HL-60/S4 treated with retinoic acid at 250 ng/mL for 4 days and 3 days (cell line): ENCODE measurements around the gene APRT.
"Not testable (repeated sequence)": the region's sequence is repeated elsewhere in the genome, so short reads cannot be mapped to it uniquely, and the experiment has no call there.

Experiments used
- in situ Hi-C: fragments of 300-500 bp; cut with MboI; formaldehyde crosslinking; loops from 2 replicates; pipeline ENCODE4 v1.7.0; 2022; ENCODE audit warnings: low sequenced_read_pairs

The APRT gene

GRCh38 chr16:88823646-88824045 lies 11.9 kb upstream of the APRT start:
- in situ Hi-C loops: not testable (repeated sequence)

DNA sequence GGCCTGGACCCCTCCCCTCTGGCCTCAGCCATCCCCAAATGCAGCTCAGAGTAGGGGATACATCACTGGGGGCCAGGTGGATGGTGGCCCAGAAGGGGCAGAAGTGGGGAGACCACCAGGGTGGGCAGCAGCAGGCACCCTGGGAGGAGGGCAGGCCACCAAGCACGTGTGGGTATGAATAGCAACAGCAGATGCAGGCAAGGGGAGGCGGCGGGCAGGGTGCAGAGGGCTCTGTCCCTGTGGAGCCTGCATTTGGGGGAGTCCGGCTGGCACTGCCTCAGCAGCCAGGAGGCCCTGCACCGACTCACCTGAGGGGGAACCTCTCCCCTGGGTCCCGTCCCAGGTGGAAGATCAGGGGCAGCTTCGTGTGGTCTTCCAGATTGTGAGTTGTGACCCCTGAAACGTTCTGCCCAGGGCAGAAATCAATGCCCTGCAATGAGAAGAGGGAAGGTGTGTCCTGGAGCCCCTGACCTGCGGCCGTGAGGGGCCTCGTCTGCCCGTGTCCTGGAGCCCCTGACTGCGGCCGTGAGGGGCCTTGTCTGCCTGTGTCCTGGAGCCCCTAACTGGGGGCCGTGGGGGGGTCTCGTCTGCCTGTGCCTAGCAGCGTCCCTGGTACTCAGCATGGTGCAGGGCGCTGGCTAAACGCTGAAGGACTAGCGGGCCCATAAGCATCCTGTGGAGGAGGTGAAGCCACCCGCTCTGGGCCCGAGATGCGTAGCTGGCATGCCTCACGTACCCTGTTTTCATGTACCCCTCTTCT lies 10.7 kb upstream of the APRT start:
- in situ Hi-C loops: no loop called here

DNA sequence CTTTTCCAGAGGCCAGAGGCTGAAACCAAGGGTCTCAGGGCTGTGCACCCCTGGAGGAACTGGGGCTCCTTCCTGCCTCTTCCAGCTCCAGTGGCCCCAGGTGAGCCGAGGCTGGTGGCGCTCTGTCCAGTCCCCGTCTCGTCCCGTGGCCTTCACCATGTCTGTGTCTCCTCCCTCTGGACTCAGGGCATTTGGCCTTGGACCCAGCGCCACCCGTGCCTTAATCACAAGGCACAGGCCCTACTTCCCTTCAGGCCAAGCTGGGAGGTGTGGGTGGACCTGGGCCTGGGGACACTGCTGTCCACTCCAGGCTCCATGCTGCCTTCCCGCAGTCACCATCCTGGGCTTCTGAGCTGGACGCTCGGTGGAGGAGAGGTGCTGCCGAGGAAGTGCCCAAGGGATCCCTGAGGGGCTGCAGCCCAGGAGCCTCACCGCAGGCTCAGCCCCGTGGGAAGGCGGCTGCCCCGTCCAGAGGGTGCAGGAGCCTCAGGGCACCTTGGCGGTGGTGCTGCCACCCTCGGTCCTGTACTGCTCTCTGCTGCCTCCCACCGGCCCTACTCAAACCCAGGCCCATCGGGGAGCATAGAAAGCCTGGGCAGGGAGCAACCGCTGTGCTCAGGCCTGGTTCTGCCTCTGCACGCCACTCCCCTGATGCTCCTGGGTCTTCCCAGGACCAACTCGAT lies 9.6 kb upstream of the APRT start:
- in situ Hi-C loops: no loop called here

- in situ Hi-C loops: no loop called here
Measured at GRCh38 chr16:88820385-88821025, 8.8 kb upstream of the APRT start.

DNA sequence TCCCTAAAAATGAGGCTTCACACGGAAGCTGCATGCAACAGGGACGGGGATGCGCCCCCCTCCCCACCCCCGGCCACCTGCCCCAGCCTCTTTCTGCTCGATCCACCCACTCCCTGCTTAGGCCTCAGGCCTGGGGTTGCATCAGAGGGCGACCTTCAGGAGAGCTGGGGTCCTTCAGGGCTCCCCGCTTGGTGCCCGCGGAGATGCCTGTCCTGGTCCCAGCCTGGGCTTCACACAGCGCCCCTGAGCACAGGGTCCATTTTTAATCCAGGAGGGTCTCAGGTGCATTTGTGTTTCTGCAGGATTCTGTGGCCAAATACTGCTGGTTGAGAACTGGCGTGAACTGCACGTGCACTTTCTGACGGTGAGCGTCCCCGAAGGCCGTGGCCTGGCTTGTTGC lies 7.4 kb upstream of the APRT start:
- in situ Hi-C loops: no loop called here

DNA sequence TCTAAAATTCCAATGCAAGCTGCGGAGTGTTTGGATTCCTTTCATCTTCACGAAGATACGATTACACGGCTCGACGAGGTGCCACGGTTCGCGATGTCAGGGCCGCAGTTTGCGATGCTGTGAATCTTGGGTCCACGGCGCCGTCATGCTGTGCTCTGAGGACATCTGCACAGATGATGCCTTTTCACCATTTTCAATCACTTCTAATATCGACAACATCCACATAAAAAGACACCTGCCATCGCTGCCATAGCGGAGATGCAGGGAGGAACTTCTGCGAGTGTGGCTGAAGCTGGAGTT lies 6.8 kb upstream of the APRT start:
- in situ Hi-C loops: no loop called here

GRCh38 chr16:88817785-88818574 lies 6.3 kb upstream of the APRT start:
- in situ Hi-C loops: no loop called here

DNA sequence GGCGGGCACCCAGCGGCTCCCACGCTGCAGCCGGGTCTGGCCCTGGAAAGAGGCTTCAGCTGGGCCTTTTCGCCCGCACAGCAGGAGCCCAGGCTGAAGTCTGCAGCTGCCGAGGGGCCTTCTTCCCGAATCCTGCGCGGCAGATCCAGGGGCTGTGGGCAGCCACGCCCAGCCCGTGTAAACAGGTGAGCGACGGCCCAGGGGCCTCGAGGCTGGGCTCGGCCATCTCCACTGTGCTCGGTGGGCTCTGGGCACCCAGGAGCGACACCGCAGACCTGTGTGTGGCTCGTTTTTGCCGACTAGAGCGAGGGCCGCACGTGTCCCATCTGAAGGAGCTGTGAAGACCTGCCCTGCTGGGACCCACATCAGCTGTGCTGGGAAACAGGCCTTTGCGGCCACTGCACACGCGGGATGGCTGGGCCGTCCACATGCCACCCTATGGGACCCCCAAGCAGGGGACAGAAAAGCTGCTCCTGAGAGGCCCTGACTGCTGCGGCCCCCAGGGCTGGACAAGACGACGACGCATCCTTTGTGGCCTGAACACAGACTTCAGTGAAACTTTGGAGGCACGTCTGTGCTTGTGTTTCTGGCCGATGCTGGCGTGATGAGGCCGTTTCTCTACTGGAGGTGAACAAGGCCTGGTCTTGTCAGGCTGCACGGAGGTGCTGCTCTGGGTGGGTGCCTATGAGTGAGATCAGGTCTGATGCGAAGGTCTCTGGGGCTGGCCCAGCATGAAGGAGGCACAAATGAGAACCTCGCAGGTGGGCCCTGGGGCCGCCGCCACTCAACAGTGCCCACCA lies 5.2 kb upstream of the APRT start:
- in situ Hi-C loops: no loop called here

- in situ Hi-C loops: no loop called here
Measured at GRCh38 chr16:88815901-88816589, 4.3 kb upstream of the APRT start.

DNA sequence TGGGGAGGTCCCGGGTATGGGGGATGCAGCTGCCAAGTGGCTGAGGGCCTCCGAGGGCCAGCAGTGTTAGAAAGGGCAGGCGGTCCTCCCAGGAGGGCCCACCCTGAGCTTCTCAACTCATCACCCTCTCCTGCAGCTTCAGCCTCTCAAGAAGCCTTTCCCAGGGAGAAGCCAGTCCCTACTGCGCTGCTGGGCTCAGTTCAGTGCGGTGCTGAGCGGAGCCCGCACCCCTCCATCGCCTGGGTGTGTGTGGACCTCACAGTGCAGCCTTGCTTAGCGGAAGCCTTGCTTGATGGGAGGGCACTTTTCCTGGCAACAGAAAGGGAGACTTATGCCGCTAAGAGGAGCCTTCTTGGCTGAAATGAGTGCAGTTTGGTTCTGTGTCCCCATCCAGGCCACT lies 3.5 kb upstream of the APRT start:
- in situ Hi-C loops: no loop called here

DNA sequence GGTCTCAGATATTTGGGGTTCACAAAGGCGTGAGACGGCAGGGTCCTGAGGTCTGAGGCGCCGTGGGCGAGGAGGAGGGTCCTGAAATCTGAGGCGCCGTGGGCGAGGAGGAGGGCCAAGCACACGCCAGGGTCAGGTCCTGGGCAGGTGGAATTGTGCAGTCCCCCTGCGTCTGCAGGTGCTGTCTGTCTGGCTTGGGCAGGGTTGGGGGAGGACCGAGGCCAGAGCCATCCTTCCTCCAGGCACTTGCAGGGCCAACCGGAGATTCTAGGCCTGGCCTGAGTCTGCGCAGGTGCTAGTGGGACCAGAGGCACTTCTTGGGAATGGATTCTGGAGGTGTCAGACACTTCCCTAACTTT lies 2.4 kb upstream of the APRT start:
- in situ Hi-C loops: no loop called here

DNA sequence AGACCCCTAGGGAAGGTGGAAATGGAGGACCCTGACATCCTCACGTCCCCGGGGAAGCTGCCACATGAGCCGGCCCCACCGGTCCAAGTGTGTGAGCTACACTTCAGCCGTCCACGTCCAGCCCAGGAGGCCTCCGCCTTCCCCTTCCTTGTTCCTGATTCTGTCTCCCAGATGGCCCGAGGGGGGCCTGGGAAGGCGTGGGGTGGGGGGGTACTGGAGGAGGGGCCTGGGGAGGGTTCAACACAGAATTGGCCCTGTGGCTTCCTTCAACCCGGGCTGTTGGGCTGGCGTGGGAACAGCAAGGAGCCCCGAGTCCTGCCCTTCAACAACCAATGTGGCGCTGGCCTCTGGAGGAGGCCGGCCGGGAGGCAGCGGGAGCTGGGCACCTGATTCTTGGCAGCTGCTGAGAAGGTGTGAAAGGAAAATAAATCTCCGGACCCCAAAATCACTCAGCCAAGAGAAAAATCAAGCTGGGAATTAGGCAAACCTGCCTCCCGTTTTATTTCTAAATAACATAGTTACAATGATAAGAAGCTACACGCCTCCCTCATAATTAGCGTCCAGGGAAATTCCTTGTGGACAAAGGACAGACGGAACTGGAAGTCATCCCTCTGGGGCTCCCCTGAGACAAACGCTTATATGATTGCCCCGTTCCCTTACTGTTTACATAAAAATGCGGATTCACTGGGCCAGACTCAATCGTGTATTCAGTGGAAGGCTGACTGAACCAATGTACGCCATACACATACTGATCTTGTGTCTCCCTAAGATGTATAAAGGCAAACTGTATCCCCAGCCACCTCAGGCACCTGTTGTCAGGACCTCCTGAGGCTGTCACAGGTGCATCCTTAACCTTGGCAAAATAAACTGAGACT lies 1.8 kb upstream of the APRT start:
- in situ Hi-C loops: no loop called here

- in situ Hi-C loops: no loop called here
Measured at GRCh38 chr16:88812513-88813268, 963 bp upstream of the APRT start.

GRCh38 chr16:88810912-88811768 lies 588 bp downstream of the APRT start:
- in situ Hi-C loops: no loop called here

GRCh38 chr16:88810166-88810911 lies 1.4 kb downstream of the APRT start:
- in situ Hi-C loops: no loop called here

DNA sequence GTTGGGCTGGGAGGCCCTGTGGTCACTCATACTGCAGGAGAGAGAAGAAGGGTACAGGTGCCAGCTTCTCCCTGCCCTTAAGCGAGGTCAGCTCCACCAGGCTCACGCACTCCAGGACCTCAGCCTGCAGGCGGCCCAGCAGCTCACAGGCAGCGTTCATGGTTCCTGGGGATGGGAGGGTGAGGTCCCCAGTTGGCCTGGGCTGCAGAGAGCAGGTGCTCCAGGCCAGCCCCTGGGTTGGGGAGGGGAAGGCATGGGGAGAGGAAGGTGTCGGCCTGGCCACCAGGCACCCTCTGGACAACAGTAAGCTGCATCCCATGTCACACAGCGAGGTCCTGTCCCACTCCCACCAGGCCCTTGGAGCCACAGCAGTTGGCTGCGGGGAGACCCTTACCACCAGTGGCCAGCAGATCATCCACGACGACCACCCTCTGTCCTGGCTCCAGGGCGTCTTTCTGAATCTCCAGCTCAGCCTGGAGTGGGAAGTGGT lies 2.0 kb downstream of the APRT start:
- in situ Hi-C loops: no loop called here
